Myocyte (in vitro differentiated cells): Measurements from ENCODE around the gene NOL11. TPM values are rescaled to one million over a fixed set of nuclear protein-coding genes. Genes with fewer than 3 reads are reported as not detected.
"Not testable (repeated sequence)": the region's sequence is repeated elsewhere in the genome, so short reads cannot be mapped to it uniquely, and the experiment has no call there.

Experiments used
- DNase-seq: peaks from one replicate; pipeline ENCODE4 v3.0.0-alpha.2; 2012; ENCODE audit warnings: low read depth
- total RNA-seq: library from RNA; depleted of rRNA; stranded (reverse); fragments of >200 nt; gene quantifications from 2 replicates; pipeline ENCODE4 v1.2.3, GENCODE V29; 2014

NOL11 gene
- total RNA-seq, 1 donor from 2014 or later, result 54.4 TPM

- DNase-seq, result no peak
Measured at GRCh38 chr17:67707442-67707841, 10.3 kb upstream of the NOL11 start.

- DNase-seq, result no peak
Measured at GRCh38 chr17:67708378-67708777, 9.4 kb upstream of the NOL11 start.

GRCh38 chr17:67711916-67712315 is 5.8 kb upstream of the NOL11 start:
- DNase-seq, result no peak

- DNase-seq, result no peak
Measured at GRCh38 chr17:67712375-67712774, 5.4 kb upstream of the NOL11 start.

- no peak for DNase-seq
Measured at GRCh38 chr17:67713169-67713568, 4.6 kb upstream of the NOL11 start.

GRCh38 chr17:67716405-67716798 is 1.3 kb upstream of the NOL11 start:
- no peak for DNase-seq

- DNase-seq, result no peak
Measured at GRCh38 chr17:67717192-67717623, 528 bp upstream of the NOL11 start.

- peak; percentile 50 for DNase-seq
Measured at GRCh38 chr17:67718325-67718941, 697 bp downstream of the NOL11 start.

- no peak for DNase-seq
Measured at GRCh38 chr17:67725373-67725791, 7.6 kb downstream of the NOL11 start.

GRCh38 chr17:67725807-67726206 is 8.1 kb downstream of the NOL11 start:
- no peak for DNase-seq

GRCh38 chr17:67727152-67728039 is 9.7 kb downstream of the NOL11 start:
- not testable (repeated sequence) for DNase-seq

- no peak for DNase-seq
Measured at GRCh38 chr17:67729903-67730302, 12.2 kb downstream of the NOL11 start.

GRCh38 chr17:67730731-67731130 is 13.0 kb downstream of the NOL11 start:
- DNase-seq, result peak; percentile 1

GRCh38 chr17:67733449-67733848 is 15.7 kb downstream of the NOL11 start:
- no peak for DNase-seq

GRCh38 chr17:67737145-67737544 is 19.4 kb downstream of the NOL11 start:
- DNase-seq, result no peak

- DNase-seq, result no peak
Measured at GRCh38 chr17:67742025-67742424, 24.3 kb downstream of the NOL11 start.

- no peak for DNase-seq
Measured at GRCh38 chr17:67746704-67747571, 29.2 kb downstream of the NOL11 start.

GRCh38 chr17:67747681-67748235 is 30.0 kb downstream of the NOL11 start:
- DNase-seq, result no peak

GRCh38 chr17:67750067-67750466 is 32.3 kb downstream of the NOL11 start:
- DNase-seq, result no peak

GRCh38 chr17:67751101-67752074 is 33.7 kb downstream of the NOL11 start:
- no peak for DNase-seq
